GM21367 (cell line): ENCODE measurements around the gene KCNQ1.

Experiments
- ATAC-seq: cut with Tn5 transposase; IDR thresholded peaks from one replicate; pipeline ENCODE4 v1.9.1; 2021; ENCODE audit not compliant: unreplicated experiment

KCNQ1 gene

GRCh38 chr11:2739531-2740274 is 294.9 kb downstream of the KCNQ1 start:
- no peak for ATAC-seq

GRCh38 chr11:2740275-2740940 is 295.6 kb downstream of the KCNQ1 start:
- no peak for ATAC-seq

GRCh38 chr11:2741006-2741376 is 296.2 kb downstream of the KCNQ1 start:
- no peak for ATAC-seq

- no peak for ATAC-seq
Observed at GRCh38 chr11:2741377-2742131, 296.7 kb downstream of the KCNQ1 start.

- no peak for ATAC-seq
Observed at GRCh38 chr11:2742201-2742600, 297.4 kb downstream of the KCNQ1 start.

GRCh38 chr11:2742611-2743426 is 298.0 kb downstream of the KCNQ1 start:
- no peak for ATAC-seq

GRCh38 chr11:2743427-2744110 is 298.8 kb downstream of the KCNQ1 start:
- ATAC-seq = no peak

GRCh38 chr11:2744166-2744565 is 299.4 kb downstream of the KCNQ1 start:
- ATAC-seq = no peak

GRCh38 chr11:2745511-2745910 is 300.7 kb downstream of the KCNQ1 start:
- ATAC-seq = no peak

- no peak for ATAC-seq
Observed at GRCh38 chr11:2746401-2747247, 301.8 kb downstream of the KCNQ1 start.

GRCh38 chr11:2747248-2748027 is 302.6 kb downstream of the KCNQ1 start:
- no peak for ATAC-seq

- no peak for ATAC-seq
Observed at GRCh38 chr11:2748061-2748813, 303.4 kb downstream of the KCNQ1 start.

- ATAC-seq = no peak
Observed at GRCh38 chr11:2748814-2749554, 304.2 kb downstream of the KCNQ1 start.

- no peak for ATAC-seq
Observed at GRCh38 chr11:2750101-2750681, 305.4 kb downstream of the KCNQ1 start.

GRCh38 chr11:2750682-2751522 is 306.1 kb downstream of the KCNQ1 start:
- ATAC-seq = no peak

GRCh38 chr11:2751523-2752203 is 306.9 kb downstream of the KCNQ1 start:
- ATAC-seq = no peak
